GM19455 (cell line): Measurements from ENCODE around the gene CHST6.
"Not testable (repeated sequence)": the region's sequence is repeated elsewhere in the genome, so short reads cannot be mapped to it uniquely, and the experiment has no call there.

Experiments
- ATAC-seq: cut with Tn5 transposase; IDR thresholded peaks from one replicate; pipeline ENCODE4 v1.9.1; 2021; ENCODE audit not compliant: unreplicated experiment

Gene CHST6

DNA sequence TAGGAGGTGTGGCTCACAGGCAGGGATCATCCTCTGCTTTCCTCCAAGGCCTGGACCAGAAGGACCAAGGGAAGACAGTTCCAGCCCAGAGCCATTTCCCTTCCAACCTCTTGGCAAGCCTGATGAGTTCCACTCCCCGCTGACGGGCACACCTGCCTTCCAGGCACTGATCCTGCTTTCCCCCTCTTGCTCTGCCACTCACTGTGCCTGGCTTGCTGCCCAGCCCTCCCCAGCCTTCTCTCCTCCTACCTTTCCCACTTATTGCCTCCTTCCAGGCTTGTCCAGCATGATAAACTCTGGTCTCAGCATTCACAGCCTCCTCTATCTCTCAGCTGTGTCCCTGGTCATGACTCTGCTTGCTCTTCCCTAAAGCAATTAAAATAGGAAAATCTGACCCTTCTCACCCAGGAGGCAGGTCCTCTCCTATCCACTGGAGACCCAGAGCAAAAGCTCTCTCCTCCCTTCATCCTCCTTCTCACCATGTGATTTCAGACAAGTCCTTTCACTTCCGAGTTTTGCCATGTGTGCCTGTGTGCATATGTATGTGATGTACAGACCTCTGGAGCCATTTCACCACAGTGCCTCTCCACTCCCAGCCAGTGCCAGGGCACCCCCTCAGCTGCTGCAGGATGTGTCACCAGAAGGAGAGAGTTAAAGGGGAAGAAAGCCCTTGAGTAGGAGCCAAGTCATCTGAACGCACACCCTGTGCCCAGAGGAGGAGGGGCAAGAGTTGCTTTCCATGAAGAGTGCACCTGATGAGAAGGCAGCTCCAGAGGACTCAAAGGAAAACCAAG is 17.4 kb downstream of the CHST6 start:
- ATAC-seq: no peak

DNA sequence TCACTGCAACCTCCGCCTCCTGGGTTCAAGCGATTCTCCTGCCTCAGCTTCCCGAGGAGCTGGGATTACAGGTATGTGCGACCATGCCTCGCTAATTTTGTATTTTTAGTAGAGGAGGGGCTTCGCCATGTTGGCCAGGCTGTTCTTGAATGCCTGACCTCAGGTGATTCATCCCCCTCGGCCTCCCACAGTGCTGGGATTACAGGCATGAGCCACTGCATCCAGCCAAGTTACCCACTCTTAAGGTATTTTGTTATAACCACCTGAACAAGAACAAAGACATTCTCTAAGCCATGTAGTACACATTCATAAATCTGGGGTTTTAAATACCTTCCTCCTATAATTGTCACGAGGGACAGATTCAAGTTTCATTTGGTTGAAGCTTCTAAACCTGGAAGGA is 18.4 kb downstream of the CHST6 start:
- no peak for ATAC-seq

DNA sequence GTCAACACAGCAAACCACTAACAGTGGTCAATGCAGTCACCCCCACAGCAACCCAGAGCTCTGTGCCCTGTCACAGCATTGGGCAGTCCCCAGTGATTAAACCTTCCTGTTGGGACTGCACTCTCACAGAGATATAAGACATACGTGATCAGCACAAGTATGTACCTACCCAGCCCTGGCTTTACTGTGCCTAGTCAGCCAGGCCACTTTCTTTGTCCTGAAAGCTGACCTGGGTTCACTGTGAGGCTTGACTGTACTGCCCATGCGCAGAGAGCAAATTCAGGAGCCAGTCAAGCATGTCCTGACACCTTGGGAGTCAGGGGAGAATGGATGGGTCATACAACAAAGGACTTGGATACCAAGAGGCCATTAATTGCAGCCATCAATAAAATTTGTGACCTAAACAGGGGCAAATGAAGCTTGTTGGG is 19.8 kb downstream of the CHST6 start:
- ATAC-seq: no peak

DNA sequence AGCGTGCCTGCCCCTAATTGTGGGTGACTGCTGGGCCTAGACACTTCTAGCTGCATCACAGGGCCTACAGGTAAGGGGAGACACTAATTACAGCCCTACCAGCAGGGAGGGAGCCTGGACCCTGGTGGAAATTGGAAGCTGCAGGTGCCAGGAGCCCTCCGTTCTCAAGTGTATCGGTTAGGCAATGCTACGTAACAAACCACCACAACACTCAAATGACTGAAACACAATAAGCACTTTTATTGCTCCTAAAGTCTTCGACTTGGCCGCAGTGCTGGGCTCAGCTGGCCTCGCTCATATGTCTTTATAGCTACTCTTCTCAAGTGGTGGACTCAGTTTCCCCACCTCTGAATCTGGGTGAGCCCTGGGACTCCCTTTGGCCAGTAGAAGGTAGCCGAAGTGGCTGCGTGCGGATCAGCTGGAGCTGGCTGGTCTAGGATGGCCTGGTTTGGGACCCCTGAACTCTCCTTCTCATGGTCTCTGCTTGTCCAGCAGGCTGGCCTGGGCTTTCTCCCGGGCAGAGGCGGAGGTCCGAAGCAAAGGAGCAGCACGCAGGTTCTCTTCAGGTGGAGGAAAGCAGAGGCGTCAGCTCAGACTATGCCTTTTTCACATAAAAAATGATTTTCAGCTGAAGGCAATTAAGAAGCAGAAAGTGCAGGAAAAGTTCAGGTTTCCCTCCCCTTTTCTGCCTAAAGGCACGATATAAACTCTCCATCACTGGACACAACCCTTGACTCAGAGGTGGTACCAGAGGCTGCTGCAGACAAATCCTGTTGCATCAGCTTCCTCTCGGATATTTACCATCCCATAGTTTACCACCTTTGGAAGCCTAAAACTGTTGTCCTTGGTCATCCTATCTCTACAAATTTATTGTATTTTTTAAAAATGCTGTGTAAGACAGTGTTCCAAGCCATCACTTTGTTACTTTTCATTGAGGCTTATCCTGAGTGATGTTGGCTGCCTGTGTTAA is 22.0 kb downstream of the CHST6 start:
- no peak for ATAC-seq

DNA sequence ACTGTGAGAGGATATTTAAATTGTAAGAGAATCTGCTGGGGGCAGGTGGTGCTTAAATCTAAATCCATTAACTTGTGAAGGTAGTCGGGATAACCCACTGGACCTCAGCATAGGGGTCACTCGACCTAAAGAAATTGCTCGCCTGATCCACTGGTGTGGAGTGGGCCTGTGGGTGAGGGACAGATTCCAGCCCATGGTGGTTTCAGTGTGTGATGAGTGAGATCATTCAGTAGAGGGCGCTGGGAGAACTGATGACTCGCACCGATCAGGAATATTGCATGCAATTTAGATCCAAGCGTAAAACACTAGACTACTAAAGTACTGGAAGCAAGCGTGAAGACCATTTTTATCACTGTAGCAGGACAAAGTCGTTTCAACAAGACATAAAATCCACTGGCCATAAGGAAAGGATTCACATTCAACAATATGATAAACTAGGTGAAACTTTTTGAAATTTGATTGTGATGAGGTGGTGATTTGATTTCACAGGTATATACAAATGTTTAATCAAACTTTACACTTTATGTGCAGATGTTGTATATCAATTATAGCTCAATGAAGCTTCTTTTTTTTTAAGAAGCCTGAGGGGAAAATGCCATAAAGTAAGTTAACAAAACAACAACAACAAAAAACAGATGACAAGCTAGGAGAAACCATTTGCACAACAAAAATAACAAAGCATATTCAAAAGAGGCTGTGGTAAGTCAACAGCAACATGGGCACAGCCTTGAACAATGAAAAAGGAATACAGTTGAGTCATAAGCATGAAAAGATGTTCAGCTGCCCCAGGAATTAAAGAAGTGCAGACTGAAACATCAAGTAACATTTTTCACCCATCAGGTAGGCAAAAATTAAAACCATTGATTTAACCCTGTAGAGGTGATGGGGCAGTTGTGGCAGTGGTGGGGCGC is 23.3 kb downstream of the CHST6 start:
- peak; percentile 86 for ATAC-seq

DNA sequence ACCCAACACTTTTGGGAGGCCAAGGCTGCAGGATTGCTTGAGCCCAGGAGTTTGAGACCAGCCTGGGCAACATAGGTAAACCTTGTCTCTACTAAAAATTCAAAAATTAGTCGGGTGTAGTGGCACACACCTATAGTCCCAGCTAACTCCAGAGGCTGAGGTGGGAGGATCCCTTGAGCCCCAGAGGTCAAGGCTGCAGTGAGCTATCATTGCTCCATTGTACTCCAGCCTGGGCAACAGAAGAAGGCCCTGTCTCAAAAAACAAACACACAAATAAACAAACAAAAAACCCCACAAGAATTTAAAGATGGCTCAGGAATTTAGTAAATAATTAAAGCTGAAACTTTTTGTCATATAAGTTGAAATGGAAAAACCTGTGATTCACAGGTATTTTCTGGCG is 28.5 kb downstream of the CHST6 start:
- ATAC-seq: no peak

DNA sequence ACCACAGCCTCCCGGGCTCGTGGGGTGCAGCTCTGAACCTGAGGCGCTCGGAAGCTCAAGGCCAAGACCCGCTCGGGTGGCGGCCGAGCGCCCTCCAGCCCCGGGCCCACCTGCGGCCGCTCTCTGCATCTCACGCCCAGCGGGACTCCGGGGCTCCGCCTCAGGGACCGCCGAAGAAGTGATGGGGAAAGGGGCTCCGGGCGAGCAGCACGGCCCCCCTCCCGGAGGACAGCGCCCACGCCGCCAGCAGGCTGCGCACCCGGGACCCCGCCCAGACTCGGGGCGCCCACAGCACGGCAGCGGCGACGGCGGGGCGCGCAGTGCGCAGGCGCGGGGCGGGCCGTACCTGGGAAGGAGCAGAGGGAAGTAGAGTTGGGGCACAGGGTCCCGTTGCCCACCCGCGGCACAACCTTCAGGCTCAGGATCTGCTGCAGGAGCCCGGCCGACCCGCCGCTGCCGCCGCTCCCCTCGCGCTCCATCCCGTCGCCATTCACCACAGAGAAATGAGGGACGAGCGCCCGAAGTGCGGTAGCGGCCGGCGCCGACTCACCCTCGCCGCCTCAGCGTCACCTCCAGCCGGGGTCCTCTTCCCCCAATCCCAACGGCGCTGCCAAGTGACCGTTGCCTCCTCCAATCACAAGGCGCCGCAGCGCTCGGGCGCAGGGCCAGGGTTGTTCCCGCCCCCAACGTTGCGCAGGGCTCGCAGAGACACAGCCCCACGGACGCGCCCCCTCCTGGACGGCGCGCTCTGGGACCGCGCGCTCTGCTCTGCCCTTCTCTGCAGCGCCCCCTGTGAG is 30.9 kb downstream of the CHST6 start, which contains the start of gene TMEM170A:
TSS of gene TMEM170A (minus strand) at position 568 of the 797 bp plus-strand sequence. CDS start at position 479, 89 bp downstream.
- peak; percentile 90 for ATAC-seq

DNA sequence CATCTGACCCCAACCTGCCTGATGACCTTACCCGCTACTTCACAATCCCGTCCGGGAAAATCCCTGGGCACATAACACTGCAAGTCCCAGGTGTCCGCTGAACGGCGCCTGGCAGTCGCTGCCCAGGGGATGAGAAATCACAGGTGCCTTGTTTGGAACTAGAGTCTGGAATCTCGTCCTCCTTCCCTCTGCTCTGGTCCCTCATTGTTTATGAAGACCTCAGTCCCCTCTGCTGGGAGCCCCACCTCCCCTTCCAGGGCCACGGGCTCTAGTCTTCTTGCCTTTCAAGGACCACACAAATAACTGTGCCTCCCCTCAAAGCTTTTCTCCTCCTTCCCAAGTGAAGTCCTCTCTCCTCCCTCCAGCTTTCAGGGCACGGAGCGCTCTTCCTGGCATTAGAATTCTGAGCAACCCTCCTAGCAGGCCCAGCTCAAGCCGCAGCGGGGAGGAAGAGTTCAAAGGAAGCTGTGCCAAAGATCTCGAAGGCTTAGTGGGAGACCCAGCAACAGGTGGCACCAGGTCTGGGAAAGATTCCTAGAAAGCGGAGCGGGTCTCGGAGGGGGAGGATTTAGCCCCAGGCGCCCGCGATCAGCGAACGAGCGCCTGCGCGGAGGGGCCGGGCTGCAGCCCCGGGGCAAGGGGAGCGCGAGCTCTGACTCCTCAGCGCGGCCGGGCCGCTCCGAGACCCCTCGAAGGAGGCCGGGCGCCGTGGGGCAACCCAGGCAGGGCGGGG is 31.7 kb downstream of the CHST6 start:
- peak; percentile 22 for ATAC-seq

DNA sequence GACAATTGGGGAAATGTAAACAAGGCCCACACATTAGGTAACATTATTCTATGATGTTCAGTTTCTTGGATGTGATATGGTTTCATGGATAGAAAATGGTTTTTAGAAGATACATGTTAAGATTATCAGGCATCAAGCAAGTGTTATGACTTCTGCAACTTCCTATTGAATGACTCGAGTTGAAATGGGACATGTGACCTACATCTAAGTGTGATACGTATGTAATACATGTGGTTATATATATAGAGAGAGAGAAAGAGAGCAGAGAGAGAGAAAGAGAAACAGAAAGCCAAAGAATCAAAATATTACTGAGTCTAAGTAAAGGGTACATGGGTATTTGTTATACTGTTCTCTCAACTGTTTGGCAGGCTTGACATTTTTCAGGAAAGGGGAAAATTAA is 32.4 kb downstream of the CHST6 start:
- ATAC-seq: peak; percentile 17

DNA sequence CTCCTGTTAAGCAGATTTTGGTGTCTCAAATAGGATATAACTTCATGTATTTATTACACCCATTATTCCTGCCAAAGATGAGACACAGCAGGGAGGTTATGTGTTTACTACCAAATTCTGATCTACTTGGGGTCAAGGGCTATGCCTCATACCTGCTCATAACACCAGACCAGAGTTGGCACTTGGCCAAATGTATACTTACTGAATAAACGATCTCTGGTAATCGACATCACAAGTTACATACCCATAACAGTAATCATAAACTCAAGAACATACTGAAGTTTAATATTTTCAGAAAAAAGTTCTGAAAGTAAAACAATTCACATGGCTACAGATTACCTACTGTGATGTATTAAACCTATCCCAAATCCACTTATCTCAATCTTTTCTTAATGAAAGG is 33.7 kb downstream of the CHST6 start:
- ATAC-seq: no peak

DNA sequence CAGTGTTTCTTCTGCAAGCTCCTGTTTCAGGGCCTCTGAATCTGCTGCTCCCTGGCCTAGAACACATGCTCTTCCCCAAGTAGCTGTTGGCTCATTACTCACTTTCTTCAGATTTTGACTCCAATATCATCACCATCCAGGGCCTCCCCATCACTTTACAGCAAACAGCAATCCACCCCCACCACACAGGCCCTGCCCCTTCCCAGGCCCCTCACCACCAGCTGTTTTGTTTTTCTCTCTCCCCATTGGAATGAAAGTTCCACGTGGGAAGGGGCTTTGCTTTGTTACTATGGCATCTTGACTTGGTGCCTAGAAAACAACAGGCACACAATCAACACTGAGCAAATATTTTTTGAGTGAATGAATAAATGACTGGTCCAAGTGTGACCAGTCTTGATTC is 34.8 kb downstream of the CHST6 start:
- ATAC-seq: no peak

DNA sequence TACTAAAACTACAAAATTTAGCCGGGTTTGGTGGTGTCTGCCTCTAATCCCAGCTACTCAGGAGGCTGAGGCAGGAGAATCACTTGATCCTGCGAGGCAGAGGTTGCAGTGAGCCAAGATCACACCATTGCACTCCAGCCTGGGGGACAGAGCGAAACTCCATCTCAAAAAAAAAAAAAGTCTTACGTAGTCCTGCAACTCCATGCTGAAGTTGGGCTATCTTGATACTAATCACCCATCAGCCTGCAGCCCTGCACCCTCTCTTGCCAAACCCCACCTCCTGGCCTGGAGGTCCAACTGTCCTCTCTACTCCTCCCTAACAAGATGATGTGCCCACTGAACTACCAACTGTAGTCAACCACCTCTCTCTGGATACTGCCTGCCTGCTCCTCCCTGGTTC is 35.5 kb downstream of the CHST6 start:
- ATAC-seq: no peak

DNA sequence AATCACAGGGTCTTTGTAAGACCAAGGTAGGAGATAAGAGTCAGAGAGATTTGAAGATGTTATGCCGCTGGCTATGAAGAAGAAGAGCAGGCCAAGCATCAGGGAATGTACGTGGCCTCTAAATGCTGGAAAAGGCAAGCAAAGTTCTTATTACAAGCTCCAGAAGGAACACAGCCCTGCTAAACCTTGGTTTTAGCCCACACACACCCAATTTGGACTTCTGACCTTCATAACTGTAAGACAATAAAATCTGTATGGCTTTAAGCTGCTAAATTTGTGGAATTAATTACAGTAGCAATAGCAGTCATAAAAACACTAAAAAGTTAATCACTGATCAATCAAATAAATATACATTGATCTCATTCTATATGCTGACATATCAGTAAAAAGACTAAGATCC is 36.8 kb downstream of the CHST6 start:
- no peak for ATAC-seq

DNA sequence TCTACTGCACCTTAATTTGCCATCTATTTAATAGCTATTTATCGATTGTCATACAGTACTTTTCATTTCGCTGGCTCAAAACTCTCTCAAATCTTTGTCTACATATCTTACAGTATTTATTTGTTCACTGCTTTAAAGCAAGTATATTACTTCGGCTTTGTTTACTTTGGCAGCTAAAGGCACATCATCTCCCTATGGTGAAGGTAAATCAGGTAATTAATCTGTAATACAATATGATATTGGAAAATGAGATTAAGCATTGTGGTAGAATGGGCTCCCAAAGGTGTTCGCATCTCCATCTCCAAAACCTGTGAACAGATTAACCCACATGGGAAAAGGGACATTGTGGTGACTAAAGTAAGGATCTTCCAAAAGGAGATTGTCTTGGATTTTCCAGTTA is 37.2 kb downstream of the CHST6 start:
- ATAC-seq: no peak

DNA sequence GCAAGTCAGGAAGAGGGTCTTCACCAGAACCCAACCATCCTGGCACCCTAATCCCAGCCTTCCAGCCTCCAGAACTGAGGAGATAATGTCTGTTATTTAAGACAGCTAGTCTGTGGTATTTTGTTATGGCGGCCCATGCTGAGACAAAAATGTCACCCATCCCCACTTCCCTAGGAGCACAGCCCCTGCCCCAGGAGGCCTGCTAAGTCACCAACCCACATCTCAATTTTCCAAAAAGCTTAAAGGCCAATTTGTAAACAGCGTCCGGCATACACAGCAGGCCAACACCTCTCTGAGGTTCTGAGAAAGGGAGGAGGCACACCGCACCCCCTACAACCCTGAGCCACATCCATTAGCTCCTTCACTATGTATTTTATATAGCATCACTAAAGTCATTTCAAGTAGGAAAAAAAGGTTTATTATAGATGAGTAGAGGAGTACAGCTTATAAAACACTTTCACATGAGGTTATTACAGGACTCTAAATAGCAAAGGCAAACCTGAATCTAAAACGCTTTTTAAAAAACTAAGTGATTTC is 37.7 kb downstream of the CHST6 start:
- no peak for ATAC-seq

DNA sequence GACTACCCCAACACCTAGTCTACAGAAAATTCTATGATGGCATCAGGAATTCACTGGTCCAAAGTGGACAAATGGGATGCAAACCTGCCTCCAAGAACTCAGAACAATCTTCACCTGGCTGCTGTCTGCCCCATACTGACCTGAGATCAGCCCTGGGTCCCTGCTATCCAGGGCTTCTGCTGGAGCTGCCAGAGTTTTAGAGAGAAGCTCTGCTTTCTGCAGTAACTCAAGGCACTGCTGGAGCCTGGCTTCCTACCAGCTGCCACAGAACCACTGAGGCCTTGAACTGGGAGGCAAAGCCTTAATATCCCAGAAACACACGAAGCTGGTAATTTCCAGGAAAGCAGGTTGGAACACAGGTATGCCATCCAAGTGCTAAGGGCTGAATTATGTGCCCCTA is 38.3 kb downstream of the CHST6 start:
- ATAC-seq: no peak

DNA sequence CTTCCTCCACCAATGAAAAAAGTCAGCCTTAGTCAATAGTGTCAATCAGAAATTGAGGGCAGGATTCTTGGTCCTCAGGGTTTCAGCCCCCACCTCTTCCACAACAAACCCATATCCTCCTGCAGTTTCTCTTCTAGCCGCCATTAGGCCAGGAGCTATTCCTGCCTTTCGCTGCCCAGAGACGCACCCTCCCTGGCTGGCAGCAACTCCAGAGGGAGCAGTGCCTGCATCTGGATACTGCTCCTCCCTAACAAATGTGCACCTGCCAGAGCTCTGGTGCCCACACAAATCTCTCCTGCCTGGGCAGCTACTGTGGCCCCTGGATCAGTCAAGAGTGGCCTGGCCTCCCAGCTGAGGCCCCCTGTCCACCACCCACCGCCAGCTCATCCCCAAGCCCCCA is 38.8 kb downstream of the CHST6 start:
- ATAC-seq: not testable (repeated sequence)

DNA sequence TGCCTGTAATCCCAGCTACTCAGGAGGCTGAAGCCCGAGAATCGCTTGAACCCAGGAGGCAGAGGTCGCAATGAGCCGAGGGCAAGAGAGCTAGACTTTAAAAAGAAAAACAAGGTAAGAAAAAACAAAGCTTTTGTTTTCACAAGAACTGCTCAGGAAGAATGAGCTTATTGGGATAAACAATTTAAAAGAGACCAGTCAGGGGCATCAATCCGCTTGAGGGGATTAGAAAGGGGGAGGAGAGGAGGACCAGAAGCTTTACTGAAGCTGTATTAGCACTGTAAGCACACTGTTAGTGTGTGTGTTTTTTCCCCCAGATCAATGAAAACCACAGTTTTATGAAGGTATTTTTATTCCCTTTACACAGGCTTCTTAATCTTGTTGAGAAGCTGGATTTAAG is 39.6 kb downstream of the CHST6 start:
- no peak for ATAC-seq
